DOHH2 (cell line): ENCODE data around the gene EMC8.

Experiments
- H3F3A ChIP-seq: fragments of 200-600 bp; sonication (generic), shearing (Covaris generic); 2 replicates; pipeline ENCODE4 v1.6.0; 2016; ENCODE audit warnings: antibody characterized with exemption, mild to moderate bottlenecking; ENCODE audit not compliant: control insufficient read depth, insufficient read depth
- H3K27ac ChIP-seq: fragments of 200-600 bp; sonication (generic); 2 replicates; pipeline ENCODE4 v1.5.1; 2014; ENCODE audit warnings: low read depth, mild to moderate bottlenecking, low read length, moderate library complexity
- H3K27me3 ChIP-seq: fragments of 200-600 bp; sonication (generic); 2 replicates; pipeline ENCODE4 v1.6.1; 2014; ENCODE audit warnings: mild to moderate bottlenecking, low read length, mixed read lengths; ENCODE audit not compliant: control insufficient read depth
- H3K36me3 ChIP-seq: fragments of 200-600 bp; sonication (generic); 2 replicates; pipeline ENCODE4 v1.6.1; 2014; ENCODE audit warnings: mild to moderate bottlenecking, low read length, moderate library complexity, mixed read lengths; ENCODE audit not compliant: control insufficient read depth
- H3K4me1 ChIP-seq: fragments of 200-600 bp; sonication (generic); 2 replicates; pipeline ENCODE4 v1.6.1; 2014; ENCODE audit warnings: mild to moderate bottlenecking, low read length, mixed read lengths; ENCODE audit not compliant: control insufficient read depth
- H3K4me2 ChIP-seq: fragments of 200-600 bp; sonication (generic); 2 replicates; pipeline ENCODE4 v1.6.0; 2014; ENCODE audit warnings: mild to moderate bottlenecking, low read length, moderate library complexity
- H3K4me3 ChIP-seq: fragments of 200-600 bp; sonication (generic); 2 replicates; pipeline ENCODE4 v1.5.1; 2014; ENCODE audit warnings: mild to moderate bottlenecking, low read length, mixed read lengths
- H3K79me2 ChIP-seq: fragments of 200-600 bp; sonication (generic); 2 replicates; pipeline ENCODE4 v1.6.1; 2014; ENCODE audit warnings: mild to moderate bottlenecking, low read length, mixed read lengths; ENCODE audit not compliant: control insufficient read depth
- H3K9me2 ChIP-seq: fragments of 200-600 bp; sonication (generic); replicated peaks from 2 replicates; pipeline ENCODE4 v1.6.1; 2014; ENCODE audit warnings: mild to moderate bottlenecking, low read length, mixed read lengths; ENCODE audit not compliant: control insufficient read depth
- H3K9me3 ChIP-seq: fragments of 200-600 bp; sonication (generic); 2 replicates; pipeline ENCODE4 v1.6.1; 2014; ENCODE audit warnings: antibody characterized with exemption, low read length, mixed read lengths; ENCODE audit not compliant: control insufficient read depth, insufficient read depth
- H4K20me1 ChIP-seq: fragments of 200-600 bp; sonication (generic); 2 replicates; pipeline ENCODE4 v1.6.0; 2014; ENCODE audit warnings: low read depth, mild to moderate bottlenecking, antibody characterized with exemption, low read length, moderate library complexity; ENCODE audit not compliant: control insufficient read depth, insufficient read depth
- EZH2phosphoT487 ChIP-seq: fragments of 200-600 bp; sonication (generic); IDR thresholded peaks from 2 replicates; pipeline ENCODE4 v1.6.1; 2017; ENCODE audit warnings: borderline replicate concordance, mild to moderate bottlenecking, antibody characterized with exemption, low read length, moderate library complexity, mixed read lengths
- TF ChIP-seq, protein P1 (sequence below): fragments of 200-600 bp; sonication (generic); IDR thresholded peaks from one replicate; pipeline ENCODE4 v1.5.1; 2014; ENCODE audit warnings: antibody characterized with exemption, mild to moderate bottlenecking, low read depth, low read length; ENCODE audit not compliant: poor library complexity, severe bottlenecking

The EMC8 gene

DNA sequence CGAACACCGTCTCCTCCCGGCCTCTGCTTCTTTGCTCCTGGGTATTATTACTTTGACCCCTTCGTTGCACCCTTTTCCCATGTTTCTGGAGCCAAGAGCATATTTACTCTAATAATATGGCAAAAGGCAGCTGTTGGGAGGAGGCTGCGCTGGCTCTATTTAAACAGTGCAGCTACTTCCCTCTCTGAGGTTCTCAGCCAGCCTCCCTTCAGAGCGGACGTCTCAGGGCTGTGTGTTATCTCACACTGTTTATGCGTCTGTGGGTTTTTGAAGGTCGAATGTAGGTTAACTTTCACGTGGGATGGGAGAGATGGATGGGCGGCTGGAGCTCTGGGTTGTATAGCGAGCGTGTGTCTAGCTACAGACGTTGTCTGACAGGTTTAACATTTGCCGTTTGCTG is 45.4 kb upstream of the EMC8 start:
- no peaks in the 10 kb centered on the region for H3K79me2 ChIP-seq
- H3K9me2 ChIP-seq = no peaks in the 10 kb centered on the region
- H3K4me1 ChIP-seq = peaks cover 10% of the 10 kb centered on the region; the same call in 1 of the 2 replicates
- H3K27me3 ChIP-seq = no peaks in the 10 kb centered on the region
- no peak overlapping the region for H3K27ac ChIP-seq
- H3K4me3 ChIP-seq = no peak overlapping the region
- TF ChIP-seq EZH2phosphoT487 = no peak
- TF ChIP-seq, protein P1, sequence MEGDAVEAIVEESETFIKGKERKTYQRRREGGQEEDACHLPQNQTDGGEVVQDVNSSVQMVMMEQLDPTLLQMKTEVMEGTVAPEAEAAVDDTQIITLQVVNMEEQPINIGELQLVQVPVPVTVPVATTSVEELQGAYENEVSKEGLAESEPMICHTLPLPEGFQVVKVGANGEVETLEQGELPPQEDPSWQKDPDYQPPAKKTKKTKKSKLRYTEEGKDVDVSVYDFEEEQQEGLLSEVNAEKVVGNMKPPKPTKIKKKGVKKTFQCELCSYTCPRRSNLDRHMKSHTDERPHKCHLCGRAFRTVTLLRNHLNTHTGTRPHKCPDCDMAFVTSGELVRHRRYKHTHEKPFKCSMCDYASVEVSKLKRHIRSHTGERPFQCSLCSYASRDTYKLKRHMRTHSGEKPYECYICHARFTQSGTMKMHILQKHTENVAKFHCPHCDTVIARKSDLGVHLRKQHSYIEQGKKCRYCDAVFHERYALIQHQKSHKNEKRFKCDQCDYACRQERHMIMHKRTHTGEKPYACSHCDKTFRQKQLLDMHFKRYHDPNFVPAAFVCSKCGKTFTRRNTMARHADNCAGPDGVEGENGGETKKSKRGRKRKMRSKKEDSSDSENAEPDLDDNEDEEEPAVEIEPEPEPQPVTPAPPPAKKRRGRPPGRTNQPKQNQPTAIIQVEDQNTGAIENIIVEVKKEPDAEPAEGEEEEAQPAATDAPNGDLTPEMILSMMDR = no peak
- H3K4me2 ChIP-seq = no peak overlapping the region
- no peaks in the 10 kb centered on the region; the same call in 1 of the 2 replicates for H3F3A ChIP-seq
- H4K20me1 ChIP-seq = no peaks in the 10 kb centered on the region
- H3K36me3 ChIP-seq = no peaks in the 10 kb centered on the region
- no peaks in the 10 kb centered on the region for H3K9me3 ChIP-seq

DNA sequence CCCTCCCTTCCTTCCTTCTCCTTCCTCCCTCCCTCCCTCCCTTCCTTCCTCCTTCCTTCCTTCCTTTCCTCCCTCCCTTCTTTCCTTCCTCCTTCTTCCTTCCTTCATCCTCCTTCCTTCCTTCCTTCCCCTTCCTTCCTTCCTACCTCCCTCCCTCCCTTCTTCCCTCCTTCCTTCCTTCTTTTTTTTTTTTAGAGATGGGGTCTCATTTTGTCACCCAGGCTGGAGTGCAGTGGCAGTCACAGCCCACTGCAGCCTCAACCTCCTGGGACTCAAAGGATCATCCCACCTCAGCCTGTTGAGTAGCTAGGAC is 44.8 kb upstream of the EMC8 start:
- Histone ChIP-seq H3K9me3 (no peaks in the 10 kb centered on the region), H4K20me1 (no peaks in the 10 kb centered on the region), H3K4me3 (no peak overlapping the region), H3K4me2 (no peak overlapping the region), H3K27ac (no peak overlapping the region), H3K79me2 (no peaks in the 10 kb centered on the region), H3F3A (no peaks in the 10 kb centered on the region; the same call in 1 of the 2 replicates), H3K36me3 (no peaks in the 10 kb centered on the region), H3K9me2 (no peaks in the 10 kb centered on the region), H3K4me1 (peaks cover 10% of the 10 kb centered on the region; the same call in 1 of the 2 replicates), H3K27me3 (no peaks in the 10 kb centered on the region)
- no peak for TF ChIP-seq EZH2phosphoT487
- TF ChIP-seq, protein P1 = no peak

DNA sequence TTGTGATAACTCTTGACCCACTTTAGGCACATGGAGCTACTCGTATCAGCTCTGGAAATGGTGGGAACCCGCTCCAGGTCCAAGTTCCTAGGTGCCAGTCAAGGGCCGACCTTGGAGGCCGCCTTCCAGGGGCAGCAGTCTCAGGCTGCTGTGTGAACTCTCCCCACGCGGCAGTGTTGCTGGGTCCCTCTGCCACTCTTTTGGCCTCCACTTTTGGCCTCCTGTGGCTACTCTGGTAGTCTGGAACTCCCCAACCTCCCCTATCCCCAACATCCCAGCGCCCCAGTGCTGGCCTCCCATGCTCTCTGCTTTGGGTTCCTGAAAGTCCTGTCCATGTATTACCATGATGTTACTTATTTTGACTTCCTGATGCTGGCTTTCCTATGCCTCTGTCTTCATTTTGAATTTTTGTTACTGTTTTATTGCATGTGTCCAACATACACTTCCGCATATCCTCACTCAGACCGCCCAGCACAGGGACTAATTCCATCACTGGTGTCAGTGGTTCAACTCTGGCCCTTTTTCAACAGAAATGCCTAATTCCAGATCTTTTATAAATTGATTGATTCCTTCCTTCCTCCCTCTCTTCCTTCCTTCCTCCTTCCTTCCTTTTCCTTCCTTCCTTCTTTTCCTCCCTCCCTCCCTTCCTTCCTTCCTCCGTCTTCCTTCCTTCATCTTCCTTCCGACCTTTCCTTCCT is 44.3 kb upstream of the EMC8 start:
- Histone ChIP-seq H3K4me1 (peaks cover 12% of the 10 kb centered on the region), H3K79me2 (no peaks in the 10 kb centered on the region), H3K4me2 (no peak overlapping the region), H3K27me3 (no peaks in the 10 kb centered on the region), H3K9me3 (no peaks in the 10 kb centered on the region), H3K4me3 (no peak overlapping the region), H3K9me2 (no peaks in the 10 kb centered on the region), H3K36me3 (no peaks in the 10 kb centered on the region), H4K20me1 (no peaks in the 10 kb centered on the region), H3F3A (no peaks in the 10 kb centered on the region; the same call in 1 of the 2 replicates), H3K27ac (no peak overlapping the region)
- TF ChIP-seq EZH2phosphoT487 = no peak
- TF ChIP-seq, protein P1 = no peak
